HCT116 (cell line): Measurements from ENCODE around the gene OGG1.

Source experiments
- POLR2A ChIP-seq: IDR thresholded peaks from 2 replicates; pipeline ENCODE4 v1.7.0; 2011; ENCODE audit warnings: borderline replicate concordance; ENCODE audit not compliant: insufficient read depth, insufficient read length; ENCODE audit errors: extremely low read depth
- POLR2AphosphoS5 ChIP-seq: IDR thresholded peaks from 2 replicates; pipeline ENCODE4 v1.6.1; 2011; ENCODE audit warnings: mild to moderate bottlenecking, low read depth, low read length, moderate library complexity
- RAD21 ChIP-seq: IDR thresholded peaks from 2 replicates; pipeline ENCODE4 v1.6.1; 2012; ENCODE audit warnings: low read depth, mild to moderate bottlenecking
- SIN3A ChIP-seq: IDR thresholded peaks from 2 replicates; pipeline ENCODE4 v1.6.1; 2012; ENCODE audit warnings: low read depth
- TF ChIP-seq, protein P1 (sequence below), 3 experiments: fragments of 200-600 bp in 1 of 3; sonication (generic) in 1 of 3; IDR thresholded peaks in 2 of 3; conservative IDR thresholded peaks in 1 of 3; 2 replicates each; pipeline ENCODE4 v1.5.1; 2012 to 2017; ENCODE audit warnings: low read depth in 2 of 3, low read length in 2 of 3, antibody characterized with exemption in 1 of 3, borderline replicate concordance in 1 of 3, control low read depth in 1 of 3, mild to moderate bottlenecking in 1 of 3, mixed read lengths in 1 of 3, mixed run types in 1 of 3, moderate library complexity in 1 of 3; ENCODE audit not compliant: insufficient read depth in 1 of 3

DNA sequence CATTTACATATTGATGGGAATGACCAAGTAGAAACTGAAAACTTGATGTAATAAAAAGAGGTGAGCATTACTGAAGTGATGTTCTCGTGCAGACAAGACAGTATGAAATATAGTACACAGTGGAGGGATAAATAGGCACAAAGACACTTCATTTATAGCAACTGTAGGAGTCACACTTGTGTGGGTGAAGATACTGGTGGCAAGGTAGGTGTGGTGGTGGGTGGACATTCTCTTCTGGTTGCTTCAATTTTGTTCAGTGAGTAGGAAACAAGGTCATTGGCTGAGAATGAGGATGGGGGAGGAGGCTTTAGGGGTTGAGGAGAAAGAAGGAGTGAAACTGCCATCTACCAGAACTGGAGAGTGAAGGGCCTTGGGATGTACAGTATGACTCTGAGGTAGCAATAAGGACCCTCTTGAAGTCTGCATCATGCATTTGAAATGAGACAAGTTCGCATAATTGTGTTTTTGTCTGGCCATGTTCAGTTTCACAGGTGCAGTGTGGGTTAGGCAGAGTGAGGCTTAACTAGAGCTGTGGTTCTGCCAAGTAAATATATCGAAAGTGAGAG lies 39.5 kb upstream of the OGG1 start:
- TF ChIP-seq RAD21 = no peak
- TF ChIP-seq, protein P1, sequence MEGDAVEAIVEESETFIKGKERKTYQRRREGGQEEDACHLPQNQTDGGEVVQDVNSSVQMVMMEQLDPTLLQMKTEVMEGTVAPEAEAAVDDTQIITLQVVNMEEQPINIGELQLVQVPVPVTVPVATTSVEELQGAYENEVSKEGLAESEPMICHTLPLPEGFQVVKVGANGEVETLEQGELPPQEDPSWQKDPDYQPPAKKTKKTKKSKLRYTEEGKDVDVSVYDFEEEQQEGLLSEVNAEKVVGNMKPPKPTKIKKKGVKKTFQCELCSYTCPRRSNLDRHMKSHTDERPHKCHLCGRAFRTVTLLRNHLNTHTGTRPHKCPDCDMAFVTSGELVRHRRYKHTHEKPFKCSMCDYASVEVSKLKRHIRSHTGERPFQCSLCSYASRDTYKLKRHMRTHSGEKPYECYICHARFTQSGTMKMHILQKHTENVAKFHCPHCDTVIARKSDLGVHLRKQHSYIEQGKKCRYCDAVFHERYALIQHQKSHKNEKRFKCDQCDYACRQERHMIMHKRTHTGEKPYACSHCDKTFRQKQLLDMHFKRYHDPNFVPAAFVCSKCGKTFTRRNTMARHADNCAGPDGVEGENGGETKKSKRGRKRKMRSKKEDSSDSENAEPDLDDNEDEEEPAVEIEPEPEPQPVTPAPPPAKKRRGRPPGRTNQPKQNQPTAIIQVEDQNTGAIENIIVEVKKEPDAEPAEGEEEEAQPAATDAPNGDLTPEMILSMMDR (IDR thresholded peaks at IDR 0.05 in 2 of 3, conservative IDR thresholded peaks at IDR 0.05 in 1 of 3; ENCODE audit: borderline replicate concordance in 1 of 3, insufficient read depth in 1 of 3, low read depth in 2 of 3, low read length in 2 of 3) = no peak
- TF ChIP-seq POLR2AphosphoS5 = no peak
- no peak for TF ChIP-seq SIN3A
- TF ChIP-seq POLR2A = no peak
